Right atrium auricular region (tissue), 2 donors: ENCODE results near the gene TNFSF15. TPM values are rescaled to one million over a fixed set of nuclear protein-coding genes. Genes with fewer than 3 reads are reported as not detected.

Experiments
- DNase-seq: peaks from one replicate; pipeline ENCODE4 v3.0.0-alpha.2; 2019; ENCODE audit warnings: low spot score
- H3K27ac ChIP-seq, 2 donors: fragments of 200-600 bp; sonication (generic); 1 replicate in 1 of 2; 2 replicates in 1 of 2; pipeline ENCODE4 v1.5.1; 2016 to 2019
- H3K27me3 ChIP-seq, 2 donors: fragments of 200-600 bp; sonication (generic); one replicate each; pipeline versions ENCODE4 v1.5.1 to v1.6.0; 2017 to 2019
- H3K36me3 ChIP-seq: fragments of 200-600 bp; sonication (generic); one replicate; pipeline ENCODE4 v1.5.1; 2016
- H3K4me1 ChIP-seq, 2 donors: fragments of 200-600 bp; sonication (generic); one replicate each; pipeline versions ENCODE4 v1.5.1 to v1.6.0; 2017 to 2019
- H3K4me3 ChIP-seq, 2 donors: fragments of 200-600 bp; sonication (generic); 1 replicate in 1 of 2; 2 replicates in 1 of 2; pipeline ENCODE4 v1.5.1; 2017 to 2019; ENCODE audit warnings: mild to moderate bottlenecking in 1 of 2, moderate library complexity in 1 of 2
- H3K9me3 ChIP-seq, 2 donors: fragments of 200-600 bp; sonication (generic); one replicate each; pipeline ENCODE4 v1.5.1; 2019
- CTCF ChIP-seq, 2 donors: fragments of 200-600 bp; sonication (generic); IDR thresholded peaks; one replicate each; pipeline ENCODE4 v1.5.1; 2019; ENCODE audit warnings: antibody characterized with exemption in 2 of 2
- total RNA-seq, 2 donors: library from RNA; depleted of rRNA; stranded (reverse); fragments of >200 nt; gene quantifications; one replicate each; pipeline ENCODE4 v1.1.0, GENCODE V29; 2016

Gene TNFSF15
- total RNA-seq, 2 donors from 2014 or later: 0.16 TPM; not detected in 1

- TF ChIP-seq CTCF (IDR thresholded peaks at IDR 0.05): no peak
- H3K36me3 ChIP-seq: no peaks in the 10 kb centered on the region
- DNase-seq: no peak
- no peaks in the 10 kb centered on the region for H3K27me3 ChIP-seq
- no peaks in the 10 kb centered on the region for H3K9me3 ChIP-seq
- no peaks in the 10 kb centered on the region for H3K4me1 ChIP-seq
- no peak overlapping the region for H3K4me3 ChIP-seq
- H3K27ac ChIP-seq: no peak overlapping the region
Measured at GRCh38 chr9:114787781-114788498, 17.9 kb downstream of the TNFSF15 start.

GRCh38 chr9:114787214-114787613, 18.6 kb downstream of the TNFSF15 start:
- no peaks in the 10 kb centered on the region for H3K36me3 ChIP-seq
- no peak for TF ChIP-seq CTCF (IDR thresholded peaks at IDR 0.05)

GRCh38 chr9:114785866-114786650, 19.8 kb downstream of the TNFSF15 start:
- no peaks in the 10 kb centered on the region for H3K9me3 ChIP-seq
- no peak for TF ChIP-seq CTCF (IDR thresholded peaks at IDR 0.05)
- no peaks in the 10 kb centered on the region for H3K4me1 ChIP-seq
- DNase-seq: no peak
- H3K36me3 ChIP-seq: no peaks in the 10 kb centered on the region
- no peaks in the 10 kb centered on the region for H3K27me3 ChIP-seq
- no peak overlapping the region for H3K27ac ChIP-seq
- no peak overlapping the region for H3K4me3 ChIP-seq

More at GRCh38 chr9:114787214-114787613, 18.6 kb downstream of the TNFSF15 start:
- H3K9me3 ChIP-seq: no peaks in the 10 kb centered on the region
- no peak overlapping the region for H3K4me3 ChIP-seq
- H3K27me3 ChIP-seq: no peaks in the 10 kb centered on the region
- DNase-seq: no peak
- no peaks in the 10 kb centered on the region for H3K4me1 ChIP-seq
- no peak overlapping the region for H3K27ac ChIP-seq

DNA sequence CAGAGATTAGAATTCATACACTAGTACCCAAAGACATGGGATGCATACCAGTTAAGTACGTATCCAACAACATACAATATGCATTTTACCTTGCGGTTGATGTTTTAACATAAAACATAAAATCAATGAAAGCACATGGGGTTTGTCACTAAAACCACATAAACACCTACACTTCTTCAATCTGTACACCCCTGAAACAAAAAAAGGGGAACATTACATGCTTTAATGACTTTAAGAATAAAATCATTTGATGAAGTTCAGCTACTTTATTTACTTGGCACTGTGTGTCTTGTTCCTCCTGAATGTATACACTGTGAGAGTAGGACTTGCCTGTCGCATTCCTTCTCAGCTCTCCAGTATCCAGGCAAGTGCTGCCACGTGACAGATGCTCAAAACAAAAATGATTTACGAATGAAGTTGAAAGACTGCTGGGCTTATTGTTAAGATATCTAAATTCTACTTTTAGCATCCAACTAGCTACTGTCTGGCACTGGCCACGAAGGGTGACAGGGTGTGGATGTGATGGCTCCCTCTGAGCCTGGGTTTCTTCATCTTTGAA, 21.0 kb downstream of the TNFSF15 start:
- TF ChIP-seq CTCF (IDR thresholded peaks at IDR 0.05): no peak
- no peaks in the 10 kb centered on the region for H3K27me3 ChIP-seq
- DNase-seq: no peak
- H3K36me3 ChIP-seq: no peaks in the 10 kb centered on the region
- H3K4me1 ChIP-seq: no peaks in the 10 kb centered on the region
- H3K4me3 ChIP-seq: no peak overlapping the region
- no peaks in the 10 kb centered on the region for H3K9me3 ChIP-seq
- no peak overlapping the region for H3K27ac ChIP-seq

- Histone ChIP-seq H3K27me3 (no peaks in the 10 kb centered on the region), H3K27ac (no peak overlapping the region), H3K4me1 (no peaks in the 10 kb centered on the region), H3K36me3 (no peaks in the 10 kb centered on the region), H3K9me3 (no peaks in the 10 kb centered on the region), H3K4me3 (no peak overlapping the region)
- no peak for TF ChIP-seq CTCF (IDR thresholded peaks at IDR 0.05)
- DNase-seq: no peak
Measured at GRCh38 chr9:114782586-114782985, 23.3 kb downstream of the TNFSF15 start.
